DLD1 (cell line): ENCODE data around the gene RPA1.
"Not testable (repeated sequence)": the region's sequence is repeated elsewhere in the genome, so short reads cannot be mapped to it uniquely, and the experiment has no call there.

ENCODE experiments used
- in situ Hi-C: cut with HindIII; loops from 2 replicates; pipeline ENCODE4 v1.10.0; 2017; ENCODE audit warnings: low sequenced_read_pairs

RPA1 gene

DNA sequence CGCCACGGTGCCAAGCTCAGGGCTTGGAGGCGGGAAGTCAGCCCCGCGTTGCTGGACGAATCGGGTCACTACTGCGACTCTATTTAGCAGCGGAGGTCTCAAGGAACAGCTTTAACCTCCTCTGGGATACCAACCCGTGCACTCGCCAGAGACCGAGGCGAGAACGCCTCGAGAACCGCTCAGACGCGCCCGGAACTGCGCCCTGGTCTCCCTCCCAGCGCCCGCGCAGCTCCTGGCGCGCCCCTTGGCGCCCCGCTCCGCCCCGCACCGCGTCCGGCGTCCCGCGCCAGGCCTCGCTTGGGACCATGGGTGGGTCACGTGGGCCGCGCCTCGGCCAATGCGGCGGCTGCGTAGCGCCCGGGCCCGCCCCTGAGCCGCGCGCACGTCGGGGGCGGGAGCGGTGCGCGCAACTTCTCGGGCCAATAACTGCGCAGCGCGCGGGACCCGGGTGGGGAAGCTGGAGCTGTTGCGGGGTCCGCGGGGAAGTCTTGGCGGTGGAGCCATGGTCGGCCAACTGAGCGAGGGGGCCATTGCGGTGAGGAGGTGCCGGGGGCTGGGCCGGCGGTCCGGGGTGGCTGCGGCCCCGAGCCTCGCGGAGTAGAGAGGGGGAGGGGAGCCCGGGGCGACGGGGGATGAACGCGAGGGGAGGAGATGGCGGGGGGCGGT lies at the start of gene RPA1, which contains the start of gene SMYD4:
TSS of gene RPA1 (plus strand) at position 414 of the 666 bp plus-strand sequence. CDS start at position 503, 89 bp downstream.
TSS of gene SMYD4 (minus strand) at position 311 of the 666 bp plus-strand sequence. CDS start 1,908 bp downstream, outside the sequence.
- in situ Hi-C loops = no loop called here

DNA sequence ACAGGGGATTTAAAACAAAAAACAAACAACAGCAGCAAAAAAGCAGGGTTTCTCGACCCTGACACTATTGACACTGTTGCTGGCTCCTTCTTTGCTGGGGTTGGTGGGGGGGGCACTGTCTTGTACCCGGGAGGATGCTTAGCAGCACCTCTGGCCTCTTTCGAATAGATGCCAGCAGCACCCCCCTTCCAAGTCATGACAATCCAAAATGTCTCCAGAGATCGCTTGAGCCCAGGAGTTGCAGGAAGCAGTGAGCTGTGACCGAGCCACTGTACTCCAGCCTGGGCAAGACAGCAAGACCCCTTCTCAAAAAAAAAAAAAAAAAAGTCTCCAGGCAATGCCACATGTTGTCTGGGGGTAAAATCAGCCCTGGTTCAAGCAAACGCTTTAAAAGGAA lies 47.6 kb upstream of the RPA1 start:
- in situ Hi-C loops = no loop called here

DNA sequence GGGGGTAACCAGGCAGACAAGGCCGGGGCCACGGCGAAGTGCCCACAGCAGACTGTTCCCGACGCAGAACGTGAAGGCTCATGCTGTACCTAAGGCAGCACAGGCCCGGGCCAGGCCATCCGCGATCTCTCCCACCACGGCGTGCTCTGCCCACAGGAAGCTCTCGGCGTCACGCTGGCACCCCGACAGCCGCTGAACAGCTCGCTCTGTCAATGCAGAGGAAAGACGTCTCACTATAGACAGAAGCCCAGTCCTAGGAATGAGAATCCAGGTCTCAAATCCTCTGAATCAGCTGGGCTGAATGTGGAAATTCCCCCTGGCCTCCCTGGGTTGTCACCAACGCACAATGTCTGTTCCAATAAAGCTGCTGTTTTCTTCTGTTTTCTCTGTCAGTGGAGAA lies 46.5 kb upstream of the RPA1 start:
- in situ Hi-C loops = no loop called here

DNA sequence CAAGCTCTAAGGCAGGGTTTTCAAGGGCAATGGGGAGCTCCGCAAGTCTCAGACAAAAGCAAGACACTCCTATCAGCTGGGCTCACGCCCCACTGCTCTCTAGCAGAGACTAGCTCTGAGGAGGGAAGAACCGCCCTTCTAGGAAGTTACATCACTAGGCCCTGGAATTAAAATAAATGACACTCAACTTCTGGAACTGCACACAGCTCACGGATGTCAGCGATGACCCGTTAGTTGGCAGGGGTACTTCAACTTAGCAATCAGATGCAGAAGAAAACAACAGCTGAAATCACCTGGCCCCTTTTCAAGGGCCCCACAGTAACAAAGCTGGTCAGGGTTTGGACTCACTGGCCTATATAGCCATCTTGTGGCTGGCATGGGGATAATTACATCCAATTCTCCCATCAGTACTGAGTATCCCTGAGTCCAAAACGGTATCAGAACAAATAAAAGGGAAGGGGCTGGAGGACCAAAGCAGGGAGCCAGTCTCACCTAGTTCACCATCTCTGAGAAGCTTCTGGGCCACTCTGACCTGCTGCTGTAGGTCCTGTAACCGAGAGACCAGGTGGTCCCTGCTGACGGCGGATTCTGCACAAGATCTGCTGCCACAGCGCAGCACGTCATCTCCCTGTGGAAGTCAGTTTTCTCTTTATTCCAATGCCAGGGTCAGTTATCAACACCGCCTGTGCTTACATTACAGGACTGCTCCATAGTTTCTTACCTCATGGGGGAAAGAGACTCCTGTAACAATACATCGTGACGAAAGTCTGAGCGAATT lies 45.8 kb upstream of the RPA1 start:
- in situ Hi-C loops = no loop called here

DNA sequence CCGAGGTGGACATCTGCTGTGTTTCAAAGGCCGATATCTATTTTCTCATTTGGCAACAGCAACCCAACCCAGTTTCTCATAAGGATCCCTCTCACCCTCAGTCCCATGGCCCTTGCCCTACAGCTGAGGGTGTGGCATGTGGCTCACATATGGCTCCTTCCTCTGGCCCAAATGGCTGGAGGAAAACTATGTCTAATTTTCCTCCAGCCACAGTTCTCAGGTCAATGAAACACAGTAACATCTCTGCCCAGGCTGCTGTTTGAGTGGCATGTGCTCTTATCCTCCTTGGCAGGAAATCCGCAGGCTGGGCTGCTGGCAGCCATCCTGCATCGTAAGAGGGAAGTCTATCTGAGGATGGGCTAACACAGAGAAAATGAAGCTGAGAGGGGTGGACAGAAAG lies 43.9 kb upstream of the RPA1 start:
- in situ Hi-C loops = no loop called here

DNA sequence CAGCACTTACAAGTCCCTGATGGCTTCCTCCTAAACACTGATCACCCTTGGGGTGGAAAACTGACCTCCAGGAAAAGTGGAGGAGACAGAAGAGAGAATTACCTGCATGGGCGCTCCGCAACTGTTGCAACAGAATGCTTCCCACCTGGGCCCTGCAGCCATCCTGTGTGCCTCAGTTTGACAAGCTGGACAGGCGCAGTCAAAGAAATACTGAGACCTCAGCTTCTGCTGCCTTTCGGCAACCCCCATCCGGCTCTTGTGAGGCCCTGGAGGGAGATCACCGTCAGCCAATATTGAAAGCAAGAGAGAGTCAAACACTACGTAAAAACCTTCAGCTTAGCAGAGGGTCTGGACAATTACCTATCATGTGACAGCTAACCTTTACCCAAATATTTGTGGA lies 43.1 kb upstream of the RPA1 start:
- in situ Hi-C loops = no loop called here

DNA sequence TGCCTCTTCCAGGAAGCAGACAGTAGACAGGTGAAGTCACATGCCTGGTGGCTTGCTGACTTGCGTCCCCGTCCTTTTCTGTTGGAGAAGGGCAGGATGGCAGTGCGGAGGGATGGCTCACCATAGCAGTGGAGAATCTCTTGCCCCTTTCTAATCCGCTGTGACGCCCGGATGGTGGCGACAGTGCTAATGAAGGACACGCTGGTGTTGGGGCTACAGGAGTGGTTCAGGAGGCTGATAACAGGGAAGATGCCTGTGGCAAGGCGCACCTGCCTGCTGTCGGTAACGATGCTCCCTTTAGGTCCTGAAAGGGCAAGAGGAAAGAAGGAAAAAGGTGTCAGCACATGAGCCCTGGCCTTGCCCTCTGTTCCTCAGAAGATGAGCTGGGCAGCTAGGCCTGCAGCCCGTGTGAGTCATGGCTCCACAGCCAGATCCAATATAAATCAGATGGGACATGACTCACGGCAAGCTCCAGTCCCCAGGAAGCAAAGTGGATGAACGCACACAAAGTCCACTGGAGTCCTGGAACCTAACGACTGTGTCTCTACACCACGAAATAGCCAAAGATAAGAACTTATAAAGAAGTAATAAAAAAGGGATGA lies 42.4 kb upstream of the RPA1 start:
- in situ Hi-C loops = no loop called here

DNA sequence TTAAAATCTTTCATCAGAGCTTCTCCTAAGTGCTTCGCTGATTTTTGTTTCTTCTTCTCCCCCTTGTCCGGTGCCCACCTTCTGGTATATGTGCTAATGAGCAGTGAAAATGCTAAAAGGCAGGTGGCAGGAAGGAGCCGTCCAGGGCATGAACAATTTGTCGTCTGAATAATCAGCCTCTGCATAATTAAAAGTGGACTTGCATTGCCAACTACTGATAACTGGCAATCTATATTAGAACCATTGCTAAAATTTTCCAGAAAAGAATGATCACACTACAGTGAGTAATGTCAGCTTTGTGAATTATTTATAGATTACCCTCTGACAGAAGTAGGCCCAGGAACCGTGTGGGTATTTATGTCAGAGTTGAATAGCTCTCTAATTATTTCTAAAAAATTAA lies 39.9 kb upstream of the RPA1 start:
- in situ Hi-C loops = no loop called here

DNA sequence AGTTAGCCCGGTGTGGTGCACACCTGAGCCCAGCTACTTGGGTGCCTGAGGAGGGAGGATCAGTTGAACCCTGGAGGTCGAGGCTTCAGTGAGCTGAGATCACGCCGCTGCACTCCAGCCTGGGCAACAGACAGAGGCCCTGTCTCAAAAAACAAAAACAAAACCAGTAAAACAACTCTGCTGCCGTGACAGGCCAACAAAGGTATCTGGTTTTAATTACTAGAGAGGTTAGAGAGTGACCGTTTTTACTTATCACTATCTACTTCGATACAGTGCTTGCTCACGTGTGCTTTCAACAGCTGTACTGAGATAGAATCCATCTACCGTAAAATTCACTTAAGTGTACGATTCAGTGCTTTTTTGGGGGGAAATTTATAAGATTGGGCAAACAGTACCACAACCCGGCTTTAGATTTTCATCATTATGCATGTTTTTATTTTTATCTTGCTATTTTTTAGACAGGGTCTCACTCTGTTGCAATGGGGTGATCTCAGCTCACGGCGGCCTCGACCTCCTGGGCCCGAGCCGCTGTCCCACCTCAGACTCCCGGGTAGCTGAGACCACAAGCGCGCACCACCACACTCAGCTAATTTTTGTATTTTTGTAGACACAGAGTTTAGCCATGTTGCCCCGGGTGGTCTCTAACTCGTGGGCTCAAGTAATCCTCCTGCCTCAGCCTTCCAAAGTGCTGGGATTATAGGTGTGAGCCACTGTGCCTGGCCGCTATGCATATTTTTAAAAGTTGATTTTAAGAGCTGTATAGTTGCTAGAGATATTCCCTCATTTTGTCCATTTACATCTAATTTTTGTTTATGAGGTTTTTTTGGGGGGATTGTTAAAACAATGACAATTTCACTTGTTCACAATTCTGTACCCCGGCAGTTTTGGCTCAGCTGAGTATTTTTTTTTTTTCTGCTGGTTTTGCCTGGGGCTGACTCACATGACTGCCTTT lies 37.0 kb upstream of the RPA1 start:
- in situ Hi-C loops = no loop called here

DNA sequence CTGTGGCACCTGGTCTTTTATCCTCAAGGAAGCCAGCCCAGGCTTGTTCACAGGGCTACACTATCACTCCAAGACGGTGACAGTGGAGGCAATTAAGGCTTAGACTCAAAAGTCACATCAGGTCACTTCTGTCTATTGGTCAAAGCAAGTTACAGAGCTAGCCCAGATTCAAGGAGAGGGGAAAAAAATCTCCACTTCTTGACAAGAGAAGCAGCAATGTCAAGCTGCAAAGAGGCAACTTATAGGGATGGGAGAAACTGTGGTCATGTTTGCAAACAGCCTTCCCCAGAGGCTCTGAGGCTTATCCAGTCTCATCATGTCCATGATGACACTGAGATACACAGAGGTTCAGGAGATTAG lies 36.4 kb upstream of the RPA1 start:
- in situ Hi-C loops = no loop called here

DNA sequence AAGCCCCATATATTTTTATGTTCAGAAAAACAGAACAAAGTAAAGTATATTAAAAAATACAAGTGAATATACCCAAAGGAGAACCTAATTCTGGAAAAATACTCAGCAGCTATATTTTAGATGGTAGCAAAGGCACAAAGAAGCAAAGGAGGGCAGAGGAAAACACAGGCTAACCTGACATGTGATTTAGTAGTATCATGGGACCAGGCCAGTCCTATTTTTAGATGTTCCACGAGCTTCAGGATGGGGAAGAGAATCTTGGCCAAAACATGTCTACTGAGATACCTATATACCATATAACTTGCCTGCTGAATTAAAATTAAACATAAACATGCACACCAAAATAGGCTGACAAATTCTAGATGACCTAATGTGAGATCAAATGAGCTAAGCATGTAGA lies 33.0 kb upstream of the RPA1 start:
- in situ Hi-C loops = no loop called here

DNA sequence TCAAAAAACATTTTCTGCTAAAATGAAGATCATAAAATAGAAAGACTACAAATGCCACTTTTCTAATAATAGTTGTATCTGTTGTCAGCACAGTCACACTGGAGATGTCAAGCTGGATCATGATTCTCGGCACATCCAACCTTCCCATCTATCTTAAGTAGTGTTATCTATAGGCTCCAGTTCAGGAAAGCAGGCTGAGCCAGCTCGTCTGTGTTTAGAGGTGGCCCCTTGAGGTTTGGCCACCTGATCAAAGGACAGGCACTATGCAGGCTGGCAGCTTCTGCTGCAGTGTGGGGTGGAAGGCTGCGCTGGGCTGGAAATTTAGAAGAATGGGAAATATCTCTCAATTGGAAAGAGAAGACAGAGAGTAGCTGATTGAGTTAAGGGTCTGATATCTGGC lies 32.5 kb upstream of the RPA1 start:
- in situ Hi-C loops = no loop called here

DNA sequence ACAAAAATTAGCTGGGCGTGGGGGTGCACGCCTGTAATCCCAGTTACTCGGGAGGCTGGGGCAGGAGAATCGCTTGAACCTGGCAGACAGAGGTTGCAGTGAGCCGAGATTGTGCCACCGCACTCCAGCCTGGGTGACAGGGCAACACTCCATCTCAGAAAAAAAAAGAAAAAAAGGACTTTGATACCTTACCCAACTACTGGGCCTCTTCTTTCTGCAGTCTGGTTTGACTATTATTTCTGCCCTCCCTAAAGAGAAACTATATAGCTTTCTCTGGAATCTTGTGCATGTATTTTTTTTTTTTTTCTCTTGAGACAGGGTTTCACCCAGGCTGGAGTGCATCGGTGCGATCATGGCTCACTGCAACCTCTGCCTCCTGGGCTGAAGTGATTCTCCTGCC lies 32.0 kb upstream of the RPA1 start:
- in situ Hi-C loops = not testable (repeated sequence)

DNA sequence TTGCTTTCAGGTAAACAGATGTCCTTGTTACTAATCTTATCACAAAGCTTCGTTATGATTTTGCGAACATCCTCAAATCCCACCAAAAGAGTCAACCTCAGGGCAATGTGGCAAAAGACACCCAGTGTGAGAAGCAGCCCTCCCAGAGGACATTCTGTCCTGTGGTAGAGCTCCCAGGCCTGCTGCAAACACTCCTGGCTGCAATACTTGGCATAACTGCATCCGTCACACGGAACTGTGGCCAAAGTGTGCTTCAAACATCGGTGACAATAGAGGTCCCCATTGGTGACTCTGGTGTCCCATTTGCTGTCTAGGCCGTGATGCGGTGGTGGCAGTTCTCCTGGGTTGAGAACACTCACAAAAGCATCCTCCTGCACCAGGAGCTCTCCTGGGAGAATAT lies 29.6 kb upstream of the RPA1 start:
- in situ Hi-C loops = no loop called here

DNA sequence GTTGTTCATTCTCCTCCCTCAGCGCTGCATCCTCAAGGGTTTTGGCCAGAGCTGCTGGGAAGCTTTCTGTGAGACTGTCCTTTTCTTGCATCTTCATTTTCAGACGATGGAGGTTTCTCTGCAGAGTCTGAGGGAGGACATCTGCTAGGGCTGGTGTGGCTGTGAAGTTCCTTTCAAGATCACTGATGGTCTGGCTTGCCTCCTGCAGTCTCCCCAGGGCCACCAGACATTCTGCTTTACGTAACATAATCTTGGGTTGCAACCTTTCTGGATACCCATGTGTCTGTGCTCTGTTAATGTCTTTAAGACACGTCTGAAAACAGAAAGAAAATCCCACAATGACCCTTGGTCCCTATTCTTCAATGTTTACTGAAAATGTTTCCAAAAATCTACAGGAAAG lies 29.1 kb upstream of the RPA1 start:
- in situ Hi-C loops = no loop called here

DNA sequence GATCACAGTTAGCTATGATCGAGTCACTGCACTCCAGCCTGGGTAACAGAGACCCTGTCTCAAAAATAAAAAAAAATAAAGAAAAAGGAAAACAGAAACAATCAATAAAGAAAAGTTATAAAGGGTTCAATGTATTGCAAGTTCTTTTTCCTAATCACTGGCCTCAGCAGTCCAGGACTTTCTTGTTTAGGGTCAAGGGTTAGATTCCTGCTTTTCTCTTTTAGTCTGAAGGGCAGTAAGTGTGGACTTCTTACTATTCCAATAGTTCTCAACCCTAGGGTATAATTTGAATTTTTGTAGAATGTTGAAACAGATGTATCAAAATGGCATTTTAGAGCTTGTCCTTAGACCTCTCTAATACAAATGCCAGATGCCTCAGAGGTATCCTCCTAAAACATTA lies 27.4 kb upstream of the RPA1 start:
- in situ Hi-C loops = no loop called here

DNA sequence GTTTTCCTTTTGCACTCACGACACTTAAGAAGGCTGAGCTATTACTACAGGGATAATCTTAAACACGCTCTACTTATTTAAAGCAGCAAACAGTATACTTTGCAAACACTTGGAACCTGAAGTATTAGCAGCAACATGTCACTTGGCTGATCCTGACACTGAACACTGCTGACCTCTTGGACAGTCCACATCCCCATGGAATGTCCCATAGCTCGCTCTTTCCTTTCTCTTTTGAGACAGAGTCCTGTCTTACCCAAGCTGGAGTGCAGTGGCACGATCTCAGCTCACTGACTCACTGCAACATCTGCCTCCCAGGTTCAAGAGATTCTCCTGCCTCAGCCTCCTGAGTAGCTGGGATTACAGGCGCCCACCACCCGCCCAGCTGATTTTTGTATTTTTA lies 26.5 kb upstream of the RPA1 start:
- in situ Hi-C loops = no loop called here

DNA sequence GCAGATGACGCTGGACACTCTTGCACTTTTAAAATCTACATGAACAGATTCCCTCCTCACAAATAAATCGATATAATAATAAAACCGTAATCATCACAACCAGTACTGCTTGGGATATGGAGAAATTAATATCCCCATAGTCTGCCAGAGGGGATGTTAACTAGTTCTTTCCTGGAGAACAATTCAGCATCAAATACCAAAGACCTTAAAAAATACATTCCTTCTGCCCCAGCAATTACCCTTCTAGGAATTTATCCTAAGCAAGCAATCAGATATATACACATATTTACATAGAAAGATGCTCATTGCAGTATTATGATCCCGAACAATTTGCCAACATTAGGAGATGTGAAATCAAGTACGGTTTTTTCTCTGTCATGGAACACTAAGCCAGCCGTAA lies 21.9 kb upstream of the RPA1 start:
- in situ Hi-C loops = no loop called here

DNA sequence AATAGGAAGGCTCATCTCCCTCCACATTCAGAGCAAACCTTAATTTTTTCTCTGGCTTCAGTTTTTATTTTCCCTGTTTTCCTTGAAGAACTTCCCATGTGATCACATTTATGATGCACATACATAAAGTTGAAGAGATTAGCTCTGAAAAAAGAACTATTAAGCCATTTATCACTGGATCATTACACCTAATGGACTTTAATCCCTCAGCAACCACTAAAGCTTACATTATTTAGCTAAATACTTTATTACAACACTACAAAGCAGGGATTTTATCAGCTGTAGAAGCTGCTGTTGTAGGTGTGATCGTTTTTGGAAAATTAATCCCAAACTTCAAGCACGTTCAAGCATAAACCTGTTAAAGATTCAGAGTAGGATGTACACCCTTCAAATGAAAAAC lies 21.2 kb upstream of the RPA1 start:
- in situ Hi-C loops = no loop called here

DNA sequence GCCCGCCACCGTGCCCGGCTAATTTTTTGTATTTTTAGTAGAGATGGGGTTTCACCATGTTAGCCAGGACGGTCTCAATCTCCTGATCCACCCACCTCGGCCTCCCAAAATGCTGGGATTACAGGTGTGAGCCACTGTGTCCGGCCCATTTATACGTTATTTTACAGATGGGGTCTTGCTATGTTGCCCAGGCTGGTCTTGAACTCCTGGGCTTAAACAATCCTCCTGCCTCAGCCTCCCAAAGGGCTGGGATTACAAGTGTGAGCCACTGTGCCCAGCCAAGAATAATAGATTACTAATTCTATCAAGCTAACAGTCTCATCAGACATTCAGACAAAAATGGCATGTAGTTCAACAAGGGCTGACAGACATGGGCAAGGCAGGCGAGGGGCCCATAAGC lies 20.0 kb upstream of the RPA1 start:
- in situ Hi-C loops = not testable (repeated sequence)

DNA sequence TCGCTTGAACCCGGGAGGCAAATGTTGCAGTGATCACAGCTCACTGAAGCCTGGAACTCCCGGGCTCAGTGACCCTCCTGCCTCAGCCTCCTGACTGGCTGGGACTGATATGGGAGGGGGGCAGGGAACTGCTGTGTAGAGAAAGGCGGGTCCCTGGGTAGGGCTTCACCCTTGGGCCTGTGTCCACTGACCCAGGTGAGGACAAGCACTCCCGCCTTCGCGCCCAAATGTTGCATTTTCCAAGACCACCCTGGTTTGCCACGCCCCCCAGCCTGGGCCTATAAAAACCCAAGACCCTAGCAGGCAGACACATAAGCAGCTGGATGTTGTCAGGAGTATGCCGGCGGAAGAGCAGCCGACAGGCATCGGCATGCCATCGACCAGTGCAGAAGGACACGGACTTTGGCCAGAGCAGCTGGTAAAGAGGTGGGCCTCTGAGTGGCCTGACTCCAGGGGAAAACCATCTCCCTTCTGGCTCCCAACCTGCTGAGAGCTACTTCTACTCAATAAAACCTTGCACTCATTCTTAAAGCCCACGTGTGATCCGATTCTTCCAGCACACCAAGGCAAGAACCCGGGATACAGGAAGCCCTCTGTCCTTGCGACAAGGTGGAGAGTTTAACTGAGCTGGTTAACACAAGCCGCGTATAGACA lies 19.2 kb upstream of the RPA1 start:
- in situ Hi-C loops = no loop called here
